Neuronal stem cell (in vitro differentiated cells): Measurements from ENCODE around the gene DLGAP4.

Source experiments
- DNase-seq: peaks from one replicate; pipeline ENCODE4 v3.0.0-alpha.2; 2013; ENCODE audit warnings: low spot score
- H2AFZ ChIP-seq: one replicate; pipeline ENCODE4 v1.6.1; 2013; ENCODE audit warnings: mild to moderate bottlenecking, low read length, inconsistent platforms
- H2AK5ac ChIP-seq: 2 replicates; pipeline ENCODE4 v1.6.1; 2013; ENCODE audit warnings: low read depth, mild to moderate bottlenecking, inconsistent platforms, low read length, moderate library complexity, mixed read lengths
- H2BK120ac ChIP-seq: 2 replicates; pipeline ENCODE4 v1.6.1; 2013; ENCODE audit warnings: low read depth, mild to moderate bottlenecking, inconsistent platforms, low read length, moderate library complexity, mixed read lengths
- H2BK12ac ChIP-seq: one replicate; pipeline ENCODE4 v1.6.1; 2013; ENCODE audit warnings: low read length, inconsistent platforms
- H2BK15ac ChIP-seq: 2 replicates; pipeline ENCODE4 v1.6.1; 2013; ENCODE audit warnings: mild to moderate bottlenecking, low read length, inconsistent platforms, mixed read lengths
- H2BK5ac ChIP-seq: one replicate; pipeline ENCODE4 v1.6.1; 2013; ENCODE audit warnings: inconsistent platforms, mild to moderate bottlenecking, low read length, moderate library complexity
- H3K14ac ChIP-seq: one replicate; pipeline ENCODE4 v1.6.1; 2013; ENCODE audit warnings: low read length, inconsistent platforms
- H3K18ac ChIP-seq: 2 replicates; pipeline ENCODE4 v1.6.1; 2013; ENCODE audit warnings: low read length, inconsistent platforms
- H3K23ac ChIP-seq: 2 replicates; pipeline ENCODE4 v1.6.1; 2013; ENCODE audit warnings: low read depth, mild to moderate bottlenecking, mixed read lengths, low read length, inconsistent platforms; ENCODE audit not compliant: poor library complexity
- H3K27ac ChIP-seq: replicated peaks from 3 replicates; pipeline ENCODE4 v1.5.1; 2013; ENCODE audit warnings: low read length, inconsistent platforms
- H3K27me3 ChIP-seq, 3 experiments: 2 replicates each; pipeline ENCODE4 v1.6.1; 2013; ENCODE audit warnings: low read length in 3 of 3, mild to moderate bottlenecking in 2 of 3, inconsistent platforms in 1 of 3, low read depth in 1 of 3, mixed read lengths in 1 of 3, moderate library complexity in 1 of 3; ENCODE audit not compliant: control insufficient read depth in 3 of 3, insufficient read depth in 3 of 3
- H3K36me3 ChIP-seq, 2 donors: replicated peaks in 1 of 2; 2 replicates each; pipeline ENCODE4 v1.6.1; 2013; ENCODE audit warnings: low read length in 2 of 2; ENCODE audit not compliant: control insufficient read depth in 2 of 2, insufficient read depth in 2 of 2
- H3K4ac ChIP-seq: 2 replicates; pipeline ENCODE4 v1.6.1; 2013; ENCODE audit warnings: inconsistent platforms, mild to moderate bottlenecking, low read length, moderate library complexity
- H3K4me1 ChIP-seq, 2 donors: 1 replicate in 1 of 2; 2 replicates in 1 of 2; pipeline ENCODE4 v1.6.1; 2013; ENCODE audit warnings: low read length in 2 of 2, low read depth in 1 of 2; ENCODE audit not compliant: control insufficient read depth in 2 of 2, insufficient read depth in 1 of 2
- H3K4me2 ChIP-seq: one replicate; pipeline ENCODE4 v1.6.1; 2013; ENCODE audit warnings: mild to moderate bottlenecking, low read length, inconsistent platforms; ENCODE audit not compliant: insufficient read depth, poor library complexity, severe bottlenecking
- H3K4me3 ChIP-seq, 2 donors: 2 replicates each; pipeline ENCODE4 v1.5.1; 2013; ENCODE audit warnings: low read length in 2 of 2, mild to moderate bottlenecking in 2 of 2, inconsistent platforms in 1 of 2, moderate library complexity in 1 of 2
- H3K79me1 ChIP-seq: one replicate; pipeline ENCODE4 v1.6.1; 2013; ENCODE audit warnings: low read depth, mild to moderate bottlenecking, inconsistent platforms, low read length, moderate library complexity
- H3K9ac ChIP-seq: one replicate; pipeline ENCODE4 v1.6.1; 2013; ENCODE audit warnings: mild to moderate bottlenecking, low read depth, low read length, inconsistent platforms; ENCODE audit not compliant: poor library complexity
- H3K9me3 ChIP-seq, 2 donors: replicated peaks in 1 of 2; 2 replicates each; pipeline versions ENCODE3 to v1.6.1; 2013; ENCODE audit warnings: low read length in 2 of 2, mild to moderate bottlenecking in 2 of 2, inconsistent platforms in 1 of 2, low read depth in 1 of 2, mixed read lengths in 1 of 2, moderate library complexity in 1 of 2; ENCODE audit not compliant: control insufficient read depth in 2 of 2, insufficient read depth in 1 of 2
- H4K8ac ChIP-seq: one replicate; pipeline ENCODE4 v1.6.1; 2013; ENCODE audit warnings: low read depth, mild to moderate bottlenecking, inconsistent platforms, low read length, moderate library complexity
- H4K91ac ChIP-seq: one replicate; pipeline ENCODE4 v1.6.1; 2013; ENCODE audit warnings: low read length, low read depth, mild to moderate bottlenecking, inconsistent platforms; ENCODE audit not compliant: poor library complexity
- WGBS, 2 donors: extraction: QIAGEN DNeasy Blood & Tissue Kit; methylation state at CpG; one replicate each; pipeline ENCODE4 v1.1.7; 2013; ENCODE audit warnings: missing lambda C conversion rate in 2 of 2, mixed read lengths in 1 of 2; ENCODE audit not compliant: insufficient read length in 2 of 2, insufficient replicate concordance in 1 of 2; ENCODE audit errors: extremely low coverage in 2 of 2; 5-methylcytosine and 5-hydroxymethylcytosine counted together

DLGAP4 gene

GRCh38 chr20:36336204-36336603 lies 30.1 kb downstream of the DLGAP4 start:
- Histone ChIP-seq H3K18ac (peak overlapping the region; percentile 3), H4K8ac (no peak overlapping the region), H2BK5ac (no peak overlapping the region), H4K91ac (no peak overlapping the region), H2BK120ac (no peak overlapping the region), H2BK15ac (no peak overlapping the region), H2AFZ (no peak overlapping the region), H3K4me2 (no peak overlapping the region), H3K14ac (no peak overlapping the region), H3K23ac (no peak overlapping the region), H3K9me3 (no peaks in the 10 kb centered on the region), H3K79me1 (peaks cover 4% of the 10 kb centered on the region), H3K27ac (no peak overlapping the region), H3K27me3 (peaks cover 0 to 64% (median 0%) of the 10 kb centered on the region in 3 experiments), H2BK12ac (no peak overlapping the region), H3K36me3 (no peaks in the 10 kb centered on the region), H3K9ac (no peak overlapping the region), H3K4ac (no peak overlapping the region), H3K4me1 (peaks cover 4 to 5% of the 10 kb centered on the region in 2 donors), H3K4me3 (no peak overlapping the region), H2AK5ac (no peak overlapping the region)
- WGBS, 2 donors, result no CpG with 5 or more reads among the region's 4 CpGs
- no peak for DNase-seq

- WGBS, 2 donors, result no CpG with 5 or more reads among the region's 13 CpGs
- peaks cover 4% of the 10 kb centered on the region for H3K79me1 ChIP-seq
- no peak overlapping the region for H2BK12ac ChIP-seq
These were observed 31.0 kb downstream of the DLGAP4 start for GRCh38 chr20:36336954-36337704.

GRCh38 chr20:36337886-36338285 lies 31.7 kb downstream of the DLGAP4 start:
- no peak for DNase-seq
- no peaks in the 10 kb centered on the region for H3K36me3 ChIP-seq
- peaks cover 1 to 2% of the 10 kb centered on the region in 2 donors for H3K4me1 ChIP-seq

More at GRCh38 chr20:36336954-36337704, 31.0 kb downstream of the DLGAP4 start:
- Histone ChIP-seq H2AK5ac (peak overlapping the region; percentile 44), H3K27ac (no peak overlapping the region), H2BK15ac (no peak overlapping the region), H3K4ac (no peak overlapping the region), H4K91ac (no peak overlapping the region), H3K4me2 (no peak overlapping the region), H4K8ac (no peak overlapping the region), H2BK5ac (peak overlapping the region; percentile 11), H3K9me3 (no peaks in the 10 kb centered on the region), H3K14ac (no peak overlapping the region), H3K4me1 (peaks cover 1 to 4% of the 10 kb centered on the region in 2 donors), H3K9ac (peak overlapping the region; percentile 40), H3K18ac (peak overlapping the region; percentile 55), H3K36me3 (no peaks in the 10 kb centered on the region), H2AFZ (no peak overlapping the region), H3K23ac (peak overlapping the region; percentile 26), H3K27me3 (peaks cover 0 to 56% (median 0%) of the 10 kb centered on the region in 3 experiments), H3K4me3 (no peak overlapping the region), H2BK120ac (no peak overlapping the region)
- no peak for DNase-seq

More at GRCh38 chr20:36337886-36338285, 31.7 kb downstream of the DLGAP4 start:
- no peak overlapping the region for H2BK5ac ChIP-seq
- H3K14ac ChIP-seq, result peak overlapping the region; percentile 31
- no peaks in the 10 kb centered on the region for H3K9me3 ChIP-seq
- H4K8ac ChIP-seq, result no peak overlapping the region
- H2AK5ac ChIP-seq, result peak overlapping the region; percentile 44
- no peak overlapping the region for H2AFZ ChIP-seq
- peak overlapping the region; percentile 55 for H3K18ac ChIP-seq
- H3K4me2 ChIP-seq, result no peak overlapping the region
- WGBS, 2 donors, result no CpG with 5 or more reads among the region's 4 CpGs
- H3K27me3 ChIP-seq, result peaks cover 0 to 55% (median 0%) of the 10 kb centered on the region in 3 experiments
- H4K91ac ChIP-seq, result no peak overlapping the region
- no peak overlapping the region for H3K23ac ChIP-seq
- H3K27ac ChIP-seq, result no peak overlapping the region
- peaks cover 4% of the 10 kb centered on the region for H3K79me1 ChIP-seq
- peak overlapping the region in 1 of 2 donors; percentile 36 for H3K4me3 ChIP-seq
- peak overlapping the region; percentile 50 for H2BK12ac ChIP-seq
- no peak overlapping the region for H3K9ac ChIP-seq
- H3K4ac ChIP-seq, result peak overlapping the region; percentile 78
- H2BK120ac ChIP-seq, result no peak overlapping the region
- H2BK15ac ChIP-seq, result peak overlapping the region; percentile 8
